ELF-1 (cell line): ENCODE data around the gene LILRB5.
"Not testable (repeated sequence)": the region's sequence is repeated elsewhere in the genome, so short reads cannot be mapped to it uniquely, and the experiment has no call there.

Experiments
- DNase-seq: peaks from one replicate; pipeline ENCODE4 v3.0.0-alpha.2; 2016; ENCODE audit warnings: low read depth, low spot score

LILRB5 gene

GRCh38 chr19:54257116-54257480 is at the start of gene LILRB5:
Gene LILRB5, minus strand, starts transcription at chr19:54257273. Its CDS starts 80 bp downstream, at chr19:54257193.
- DNase-seq, result no peak

GRCh38 chr19:54305141-54305540 is 48.1 kb upstream of the LILRB5 start:
- DNase-seq, result no peak

- no peak for DNase-seq
These were observed 45.2 kb upstream of the LILRB5 start for GRCh38 chr19:54302257-54302656.

GRCh38 chr19:54299515-54299914 is 42.4 kb upstream of the LILRB5 start:
- DNase-seq, result no peak

- no peak for DNase-seq
These were observed 42.0 kb upstream of the LILRB5 start for GRCh38 chr19:54299126-54299498.

- DNase-seq, result no peak
These were observed 41.5 kb upstream of the LILRB5 start for GRCh38 chr19:54298357-54299125.

GRCh38 chr19:54297759-54298305 is 40.8 kb upstream of the LILRB5 start:
- no peak for DNase-seq

GRCh38 chr19:54294539-54294938 is 37.5 kb upstream of the LILRB5 start:
- DNase-seq, result no peak

GRCh38 chr19:54289160-54289559 is 32.1 kb upstream of the LILRB5 start:
- not testable (repeated sequence) for DNase-seq

GRCh38 chr19:54287456-54287855 is 30.4 kb upstream of the LILRB5 start:
- no peak for DNase-seq

GRCh38 chr19:54286283-54286682 is 29.2 kb upstream of the LILRB5 start:
- not testable (repeated sequence) for DNase-seq

GRCh38 chr19:54285427-54286056 is 28.5 kb upstream of the LILRB5 start:
- DNase-seq, result not testable (repeated sequence)

GRCh38 chr19:54282686-54283470 is 25.8 kb upstream of the LILRB5 start:
- no peak for DNase-seq

- DNase-seq, result not testable (repeated sequence)
These were observed 24.6 kb upstream of the LILRB5 start for GRCh38 chr19:54281729-54282075.

GRCh38 chr19:54281007-54281728 is 24.1 kb upstream of the LILRB5 start, which contains the start of gene LILRB2:
Gene LILRB2, minus strand, starts transcription at chr19:54281110. Its CDS starts 614 bp downstream, at chr19:54280496.
- no peak for DNase-seq

- not testable (repeated sequence) for DNase-seq
These were observed 23.4 kb upstream of the LILRB5 start for GRCh38 chr19:54280441-54280840.

- DNase-seq, result not testable (repeated sequence)
These were observed 23.0 kb upstream of the LILRB5 start for GRCh38 chr19:54280025-54280424.

GRCh38 chr19:54279406-54279962 is 22.4 kb upstream of the LILRB5 start:
- DNase-seq, result no peak

GRCh38 chr19:54278571-54279195 is 21.6 kb upstream of the LILRB5 start:
- DNase-seq, result not testable (repeated sequence)

- DNase-seq, result not testable (repeated sequence)
These were observed 21.0 kb upstream of the LILRB5 start for GRCh38 chr19:54278056-54278455.
